GM19193 (cell line): ENCODE measurements around the gene JMJD8.

Source experiments
- POLR2A ChIP-seq: IDR thresholded peaks from 4 replicates; pipeline ENCODE4 v1.6.1; 2011; ENCODE audit not compliant: insufficient read depth, insufficient read length; ENCODE audit errors: extremely low read depth

The JMJD8 gene

GRCh38 chr16:725041-725376 lies 40.9 kb upstream of the JMJD8 start:
- TF ChIP-seq POLR2A: no peak

- no peak for TF ChIP-seq POLR2A
These were observed 40.3 kb upstream of the JMJD8 start for GRCh38 chr16:724188-725040.

GRCh38 chr16:723695-724094 lies 39.6 kb upstream of the JMJD8 start:
- TF ChIP-seq POLR2A: no peak

GRCh38 chr16:722835-723633 lies 38.9 kb upstream of the JMJD8 start:
- TF ChIP-seq POLR2A: peak; percentile 32

- no peak for TF ChIP-seq POLR2A
These were observed 37.8 kb upstream of the JMJD8 start for GRCh38 chr16:721765-722540.

GRCh38 chr16:720990-721764 lies 37.0 kb upstream of the JMJD8 start, which contains the start of gene ANTKMT:
Gene ANTKMT, plus strand, starts transcription at chr16:721146. Its CDS starts 129 bp downstream, at chr16:721275.
- peak; percentile 97 for TF ChIP-seq POLR2A

GRCh38 chr16:720447-720989 lies 36.4 kb upstream of the JMJD8 start:
- no peak for TF ChIP-seq POLR2A

- TF ChIP-seq POLR2A: no peak
These were observed 35.8 kb upstream of the JMJD8 start for GRCh38 chr16:719815-720446.

- no peak for TF ChIP-seq POLR2A
These were observed 34.8 kb upstream of the JMJD8 start for GRCh38 chr16:718922-719321.

- TF ChIP-seq POLR2A: peak; percentile 30
These were observed 34.3 kb upstream of the JMJD8 start for GRCh38 chr16:718389-718788.

- TF ChIP-seq POLR2A: no peak
These were observed 33.5 kb upstream of the JMJD8 start for GRCh38 chr16:717450-718245.

GRCh38 chr16:716768-717325 lies 32.7 kb upstream of the JMJD8 start:
- no peak for TF ChIP-seq POLR2A

- no peak for TF ChIP-seq POLR2A
These were observed 32.0 kb upstream of the JMJD8 start for GRCh38 chr16:716200-716568.
